IMR-90 (cell line): Measurements from ENCODE around the gene REC114. TPM values are rescaled to one million over a fixed set of nuclear protein-coding genes. Genes with fewer than 3 reads are reported as not detected.

Experiments
- ATAC-seq: fragments of 200-7000 bp; cut with Tn5 transposase; 2 replicates; pipeline ENCODE4 v1.9.1; 2020; ENCODE audit warnings: low read depth, mild to moderate bottlenecking, moderate library complexity
- BruUV-seq: library from RNA; stranded (reverse); fragments of 400-500 nt; replicated peaks from 2 replicates; lab custom pipeline; 2021; lab: Mats Ljungman, UMichigan
- CTCF ChIA-PET: fragments of 300-600 bp; formaldehyde crosslinking; extraction: SDS; loops from one replicate; lab custom pipeline; 2021; ENCODE audit warnings: antibody characterized with exemption; lab: Yijun Ruan, JAX
- POLR2A ChIA-PET: fragments of 300-600 bp; sonication (Branson Sonifier 250); formaldehyde crosslinking; loops from one replicate; lab custom pipeline; 2022; ENCODE audit warnings: antibody characterized with exemption; ENCODE audit not compliant: unreplicated experiment; lab: Charles Lee
- DNase-seq: peaks from one replicate; pipeline ENCODE4 v3.0.0; 2013
- H2AFZ ChIP-seq: replicated peaks from 2 replicates; pipeline ENCODE3; 2013; ENCODE audit warnings: low read length, mild to moderate bottlenecking; ENCODE audit not compliant: poor library complexity
- H2AK5ac ChIP-seq: 2 replicates; pipeline ENCODE4 v1.6.1; 2013; ENCODE audit warnings: low read depth, low read length, inconsistent platforms
- H2AK9ac ChIP-seq: replicated peaks from 2 replicates; pipeline ENCODE3; 2013; ENCODE audit warnings: mild to moderate bottlenecking, low read depth, low read length, moderate library complexity; ENCODE audit not compliant: poor library complexity
- H2BK120ac ChIP-seq: 2 replicates; pipeline ENCODE4 v1.6.1; 2013; ENCODE audit warnings: low read depth, low read length, inconsistent platforms
- H2BK15ac ChIP-seq: 3 replicates; pipeline ENCODE4 v1.6.1; 2013; ENCODE audit warnings: low read depth, low read length, inconsistent platforms
- H2BK20ac ChIP-seq: 2 replicates; pipeline ENCODE4 v1.6.1; 2013; ENCODE audit warnings: low read depth, mild to moderate bottlenecking, inconsistent platforms, low read length, moderate library complexity
- H2BK5ac ChIP-seq: 2 replicates; pipeline ENCODE4 v1.6.1; 2013; ENCODE audit warnings: mild to moderate bottlenecking, low read depth, low read length, inconsistent platforms; ENCODE audit not compliant: poor library complexity, severe bottlenecking
- H3K14ac ChIP-seq: replicated peaks from 2 replicates; pipeline ENCODE4 v1.6.1; 2013; ENCODE audit warnings: low read depth, low read length, inconsistent platforms
- H3K18ac ChIP-seq: 2 replicates; pipeline ENCODE4 v1.6.1; 2013; ENCODE audit warnings: low read depth, low read length, control low read depth
- H3K23ac ChIP-seq: 2 replicates; pipeline ENCODE4 v1.6.1; 2013; ENCODE audit warnings: low read depth, low read length, inconsistent platforms
- H3K27ac ChIP-seq: 2 replicates; pipeline ENCODE4 v1.5.1; 2013; ENCODE audit warnings: mild to moderate bottlenecking, control low read depth, low read length; ENCODE audit not compliant: insufficient read depth
- H3K27me3 ChIP-seq: 2 replicates; pipeline ENCODE4 v1.6.1; 2013; ENCODE audit warnings: low read length; ENCODE audit not compliant: control insufficient read depth, insufficient read depth
- H3K36me3 ChIP-seq: 2 replicates; pipeline ENCODE4 v1.6.1; 2013; ENCODE audit warnings: low read length, mixed read lengths; ENCODE audit not compliant: control insufficient read depth, insufficient read depth
- H3K4ac ChIP-seq: 2 replicates; pipeline ENCODE4 v1.6.1; 2013; ENCODE audit warnings: low read depth, low read length, inconsistent platforms
- H3K4me1 ChIP-seq: 2 replicates; pipeline ENCODE4 v1.6.1; 2013; ENCODE audit warnings: low read length, mixed read lengths; ENCODE audit not compliant: control insufficient read depth, insufficient read depth
- H3K4me2 ChIP-seq: 2 replicates; pipeline ENCODE4 v1.6.1; 2013; ENCODE audit warnings: low read depth, mild to moderate bottlenecking, control low read depth, low read length, moderate library complexity
- H3K4me3 ChIP-seq: 2 replicates; pipeline ENCODE4 v1.5.1; 2013; ENCODE audit warnings: low read depth, mild to moderate bottlenecking, control low read depth, low read length, moderate library complexity; ENCODE audit not compliant: insufficient read depth
- H3K56ac ChIP-seq: 2 replicates; pipeline ENCODE4 v1.6.1; 2013; ENCODE audit warnings: low read length, inconsistent platforms; ENCODE audit not compliant: insufficient read depth; ENCODE audit errors: extremely low read depth
- H3K79me1 ChIP-seq, 2 experiments: 2 replicates each; pipeline ENCODE4 v1.6.1; 2013; ENCODE audit warnings: low read length in 2 of 2, inconsistent platforms in 1 of 2, low read depth in 1 of 2
- H3K9ac ChIP-seq: 2 replicates; pipeline ENCODE4 v1.6.1; 2013; ENCODE audit warnings: low read depth, low read length, control low read depth
- H3K9me1 ChIP-seq: 2 replicates; pipeline ENCODE4 v1.6.1; 2013; ENCODE audit warnings: low read length, inconsistent platforms; ENCODE audit not compliant: insufficient read depth
- H3K9me3 ChIP-seq: 2 replicates; pipeline ENCODE4 v1.6.1; 2013; ENCODE audit warnings: low read length; ENCODE audit not compliant: control insufficient read depth, insufficient read depth
- H4K20me1 ChIP-seq: 2 replicates; pipeline ENCODE4 v1.6.1; 2013; ENCODE audit warnings: low read length, inconsistent platforms; ENCODE audit not compliant: insufficient read depth
- H4K5ac ChIP-seq: 2 replicates; pipeline ENCODE4 v1.6.1; 2013; ENCODE audit warnings: mild to moderate bottlenecking, low read depth, low read length, control low read depth
- H4K8ac ChIP-seq, 2 experiments: 2 replicates each; pipeline ENCODE4 v1.6.1; 2013; ENCODE audit warnings: low read depth in 2 of 2, low read length in 2 of 2, control low read depth in 1 of 2, inconsistent platforms in 1 of 2
- H4K91ac ChIP-seq: 2 replicates; pipeline ENCODE4 v1.6.1; 2013; ENCODE audit warnings: low read depth, low read length, inconsistent platforms; ENCODE audit not compliant: insufficient read depth
- BHLHE40 ChIP-seq: fragments of 150-350 bp; IDR thresholded peaks from 2 replicates; pipeline ENCODE4 v1.6.1; 2016; ENCODE audit warnings: mild to moderate bottlenecking, low read depth, low read length
- CEBPB ChIP-seq: IDR thresholded peaks from 2 replicates; pipeline ENCODE4 v1.6.1; 2012; ENCODE audit warnings: low read depth, low read length, improper control_type of control experiment
- CHD1 ChIP-seq: IDR thresholded peaks from 2 replicates; pipeline ENCODE4 v1.6.1; 2012; ENCODE audit warnings: low read depth, low read length, improper control_type of control experiment
- FOS ChIP-seq: fragments of 150-350 bp; IDR thresholded peaks from 2 replicates; pipeline ENCODE4 v1.6.1; 2016; ENCODE audit warnings: low read depth, low read length
- MAFK ChIP-seq: IDR thresholded peaks from 2 replicates; pipeline ENCODE4 v1.6.1; 2012; ENCODE audit warnings: low read depth, low read length, improper control_type of control experiment
- MAZ ChIP-seq: IDR thresholded peaks from 2 replicates; pipeline ENCODE4 v1.6.1; 2012; ENCODE audit warnings: low read depth, mild to moderate bottlenecking, low read length, improper control_type of control experiment, moderate library complexity, borderline replicate concordance
- MXI1 ChIP-seq: IDR thresholded peaks from 2 replicates; pipeline ENCODE4 v1.6.1; 2012; ENCODE audit warnings: low read depth, mild to moderate bottlenecking, low read length, moderate library complexity, borderline replicate concordance
- NFE2L2 ChIP-seq: fragments of 150-350 bp; IDR thresholded peaks from 2 replicates; pipeline ENCODE4 v1.6.1; 2016; ENCODE audit warnings: low read depth, mild to moderate bottlenecking, low read length
- POLR2A ChIP-seq: IDR thresholded peaks from 2 replicates; pipeline ENCODE4 v1.6.1; 2012; ENCODE audit warnings: mild to moderate bottlenecking, low read depth, low read length
- RAD21 ChIP-seq: IDR thresholded peaks from 2 replicates; pipeline ENCODE4 v1.6.1; 2012; ENCODE audit warnings: low read length, improper control_type of control experiment
- RCOR1 ChIP-seq: IDR thresholded peaks from 2 replicates; pipeline ENCODE4 v1.6.1; 2012; ENCODE audit warnings: mild to moderate bottlenecking, low read length, improper control_type of control experiment; ENCODE audit not compliant: insufficient replicate concordance
- RFX5 ChIP-seq: IDR thresholded peaks from 2 replicates; pipeline ENCODE4 v1.8.0; 2012; ENCODE audit warnings: low read depth, mild to moderate bottlenecking, low read length, moderate library complexity
- SMC3 ChIP-seq: fragments of 150-350 bp; IDR thresholded peaks from 2 replicates; pipeline ENCODE4 v1.6.1; 2016; ENCODE audit warnings: low read depth, mild to moderate bottlenecking, antibody characterized with exemption, low read length, moderate library complexity
- whole genome bisulfite sequencing, 2 experiments: methylation state at CpG; one replicate each; pipeline versions ENCODE4 v1.1.5 to v1.1.7; 2013; ENCODE audit warnings: missing lambda C conversion rate in 2 of 2; ENCODE audit not compliant: insufficient read length in 1 of 2; ENCODE audit errors: extremely low coverage in 2 of 2; 5-methylcytosine and 5-hydroxymethylcytosine counted together
- dilution Hi-C: fragments of 300-500 bp; cut with HindIII; formaldehyde crosslinking; loops from one replicate; pipeline ENCODE4 v1.14.3; 2018; ENCODE audit warnings: low sequenced_read_pairs; ENCODE audit not compliant: unreplicated experiment
- in situ Hi-C: fragments of 300-500 bp; cut with MboI; formaldehyde crosslinking; loops from 3 replicates; pipeline ENCODE4 v1.14.3; 2019; ENCODE audit warnings: low sequenced_read_pairs, inconsistent platforms, mixed read lengths
- intact Hi-C: fragments of 100-400 bp; cut with micrococcal nuclease; formaldehyde crosslinking; loops from 2 replicates; pipeline ENCODE4 v1.10.0; 2022
- polyA plus RNA-seq, 3 experiments: library from polyadenylated mRNA; depleted of rRNA; stranded (reverse); fragments of >200 nt; gene quantifications; 2 replicates each; pipeline ENCODE4 v1.2.3, GENCODE V29; 2012; ENCODE audit warnings: low replicate concordance in 1 of 3
- total RNA-seq: library from RNA; depleted of rRNA; stranded (reverse); fragments of >200 nt; gene quantifications from 2 replicates; pipeline ENCODE4 v1.2.3, GENCODE V29; 2012
- TF ChIP-seq, protein P1 (sequence below): conservative IDR thresholded peaks from 2 replicates; pipeline ENCODE4 v1.5.1; 2012; ENCODE audit warnings: mild to moderate bottlenecking, low read depth, low read length, improper control_type of control experiment
- TF ChIP-seq, protein P2 (sequence below): fragments of 150-350 bp; IDR thresholded peaks from 2 replicates; pipeline ENCODE4 v1.6.1; 2017; ENCODE audit warnings: mild to moderate bottlenecking, antibody characterized with exemption, low read length, low read depth
- TF ChIP-seq, protein P3 (sequence below): fragments of 150-350 bp; IDR thresholded peaks from 2 replicates; pipeline ENCODE4 v1.6.1; 2016; ENCODE audit warnings: low read depth, mild to moderate bottlenecking, low read length, moderate library complexity, borderline replicate concordance

The REC114 gene
- total and polyA plus RNA-seq, 2 of the 4 experiments (the other 2 are of a cell fraction): not detected

DNA sequence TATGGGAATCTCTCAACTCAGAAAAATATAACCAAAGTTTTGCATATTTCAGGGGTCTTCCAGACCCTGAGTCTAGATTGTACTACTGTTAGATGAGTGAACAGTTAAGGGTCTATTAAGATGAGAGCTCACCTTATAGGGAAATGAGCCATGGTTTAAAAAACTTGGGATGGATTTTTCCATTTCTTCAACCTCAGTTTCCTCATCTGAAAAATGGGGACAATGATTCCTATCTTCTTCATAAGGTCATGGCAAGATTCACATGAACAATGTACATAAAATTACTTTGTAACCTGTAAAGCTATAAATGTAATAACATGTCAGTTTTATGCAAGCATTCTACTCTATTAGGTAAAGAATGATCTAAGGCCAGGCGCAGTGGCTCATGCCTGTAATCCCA, 161.5 kb downstream of the REC114 start:
- no peak overlapping the region for H2BK120ac ChIP-seq
- H3K56ac ChIP-seq: no peak overlapping the region
- intact Hi-C loops (no loop called here), dilution Hi-C loops (no loop called here), in situ Hi-C loops (no loop called here)
- no peak overlapping the region for H3K4me2 ChIP-seq
- BruUV-seq: no TSS peak
- H4K20me1 ChIP-seq: peaks cover 93% of the 10 kb centered on the region
- ATAC-seq (no peak), DNase-seq (no peak)
- H3K14ac ChIP-seq: no peak overlapping the region
- H4K91ac ChIP-seq: no peak overlapping the region
- H4K8ac ChIP-seq: no peak overlapping the region
- H3K4ac ChIP-seq: no peak overlapping the region
- no peaks in the 10 kb centered on the region for H3K27me3 ChIP-seq
- H2AK9ac ChIP-seq: no peak overlapping the region
- POLR2A ChIA-PET: no interaction called here
- H2BK5ac ChIP-seq: no peak overlapping the region
- CTCF ChIA-PET: interaction anchor here (1.3 kb wide), 1 partner anchor 32 kb away, joined by 6 read pairs; no protein-coding TSS in a partner anchor
- H3K9me1 ChIP-seq: peaks cover 33% of the 10 kb centered on the region
- no peak overlapping the region for H2BK20ac ChIP-seq
- no peak overlapping the region for H3K18ac ChIP-seq
- H3K9me3 ChIP-seq: no peaks in the 10 kb centered on the region
- no peaks in the 10 kb centered on the region for H3K36me3 ChIP-seq
- H3K23ac ChIP-seq: no peak overlapping the region
- no peak overlapping the region for H4K5ac ChIP-seq
- peaks cover 26% of the 10 kb centered on the region for H3K4me1 ChIP-seq
- no peak overlapping the region for H2AFZ ChIP-seq
- TF ChIP-seq NFE2L2 (no peak), CHD1 (no peak), MAFK (no peak), RFX5 (no peak), SMC3 (no peak), POLR2A (no peak), CEBPB (no peak), FOS (no peak), RAD21 (no peak), MXI1 (no peak), BHLHE40 (no peak), RCOR1 (no peak), MAZ (no peak)
- TF ChIP-seq, protein P1, sequence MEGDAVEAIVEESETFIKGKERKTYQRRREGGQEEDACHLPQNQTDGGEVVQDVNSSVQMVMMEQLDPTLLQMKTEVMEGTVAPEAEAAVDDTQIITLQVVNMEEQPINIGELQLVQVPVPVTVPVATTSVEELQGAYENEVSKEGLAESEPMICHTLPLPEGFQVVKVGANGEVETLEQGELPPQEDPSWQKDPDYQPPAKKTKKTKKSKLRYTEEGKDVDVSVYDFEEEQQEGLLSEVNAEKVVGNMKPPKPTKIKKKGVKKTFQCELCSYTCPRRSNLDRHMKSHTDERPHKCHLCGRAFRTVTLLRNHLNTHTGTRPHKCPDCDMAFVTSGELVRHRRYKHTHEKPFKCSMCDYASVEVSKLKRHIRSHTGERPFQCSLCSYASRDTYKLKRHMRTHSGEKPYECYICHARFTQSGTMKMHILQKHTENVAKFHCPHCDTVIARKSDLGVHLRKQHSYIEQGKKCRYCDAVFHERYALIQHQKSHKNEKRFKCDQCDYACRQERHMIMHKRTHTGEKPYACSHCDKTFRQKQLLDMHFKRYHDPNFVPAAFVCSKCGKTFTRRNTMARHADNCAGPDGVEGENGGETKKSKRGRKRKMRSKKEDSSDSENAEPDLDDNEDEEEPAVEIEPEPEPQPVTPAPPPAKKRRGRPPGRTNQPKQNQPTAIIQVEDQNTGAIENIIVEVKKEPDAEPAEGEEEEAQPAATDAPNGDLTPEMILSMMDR: no peak
- TF ChIP-seq, protein P2, sequence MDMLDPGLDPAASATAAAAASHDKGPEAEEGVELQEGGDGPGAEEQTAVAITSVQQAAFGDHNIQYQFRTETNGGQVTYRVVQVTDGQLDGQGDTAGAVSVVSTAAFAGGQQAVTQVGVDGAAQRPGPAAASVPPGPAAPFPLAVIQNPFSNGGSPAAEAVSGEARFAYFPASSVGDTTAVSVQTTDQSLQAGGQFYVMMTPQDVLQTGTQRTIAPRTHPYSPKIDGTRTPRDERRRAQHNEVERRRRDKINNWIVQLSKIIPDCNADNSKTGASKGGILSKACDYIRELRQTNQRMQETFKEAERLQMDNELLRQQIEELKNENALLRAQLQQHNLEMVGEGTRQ: no peak
- TF ChIP-seq, protein P3, sequence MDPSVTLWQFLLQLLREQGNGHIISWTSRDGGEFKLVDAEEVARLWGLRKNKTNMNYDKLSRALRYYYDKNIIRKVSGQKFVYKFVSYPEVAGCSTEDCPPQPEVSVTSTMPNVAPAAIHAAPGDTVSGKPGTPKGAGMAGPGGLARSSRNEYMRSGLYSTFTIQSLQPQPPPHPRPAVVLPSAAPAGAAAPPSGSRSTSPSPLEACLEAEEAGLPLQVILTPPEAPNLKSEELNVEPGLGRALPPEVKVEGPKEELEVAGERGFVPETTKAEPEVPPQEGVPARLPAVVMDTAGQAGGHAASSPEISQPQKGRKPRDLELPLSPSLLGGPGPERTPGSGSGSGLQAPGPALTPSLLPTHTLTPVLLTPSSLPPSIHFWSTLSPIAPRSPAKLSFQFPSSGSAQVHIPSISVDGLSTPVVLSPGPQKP: no peak
- no peak overlapping the region for H2BK15ac ChIP-seq
- no peak overlapping the region for H3K9ac ChIP-seq
- peaks cover 22 to 89% of the 10 kb centered on the region in 2 experiments for H3K79me1 ChIP-seq
- no CpG with 5 or more reads among the region's 1 CpG for WGBS, 2 experiments
- no peak overlapping the region for H3K27ac ChIP-seq
- H2AK5ac ChIP-seq: no peak overlapping the region
- H3K4me3 ChIP-seq: no peak overlapping the region
